Activated CD8-positive, alpha-beta memory T cell treated with anti-CD3 and anti-CD28 coated beads, Interleukin-2, amount 50 U/mL, for 24 hours (primary cell): ENCODE measurements around the gene PPP1R13L.
"Not testable (repeated sequence)": the region's sequence is repeated elsewhere in the genome, so short reads cannot be mapped to it uniquely, and the experiment has no call there.

ENCODE experiments used
- DNase-seq: peaks from one replicate; pipeline ENCODE4 v3.0.0-alpha.2; 2020; ENCODE audit errors: extremely low read depth

The PPP1R13L gene

DNA sequence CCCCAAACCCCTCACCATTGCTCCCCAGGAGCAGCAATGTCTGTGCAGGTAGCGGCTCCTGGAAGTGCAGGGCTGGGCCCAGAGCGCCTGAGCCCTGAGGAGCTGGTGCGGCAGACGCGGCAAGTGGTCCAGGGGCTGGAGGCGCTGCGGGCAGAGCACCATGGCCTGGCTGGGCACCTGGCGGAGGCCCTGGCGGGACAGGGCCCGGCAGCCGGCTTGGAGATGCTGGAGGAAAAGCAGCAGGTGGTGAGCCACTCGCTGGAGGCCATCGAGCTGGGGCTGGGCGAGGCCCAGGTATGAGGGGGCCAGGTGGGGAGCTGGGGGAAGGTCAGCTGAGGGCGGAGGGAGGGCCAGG, 59.4 kb downstream of the PPP1R13L start:
- DNase-seq = no peak

DNA sequence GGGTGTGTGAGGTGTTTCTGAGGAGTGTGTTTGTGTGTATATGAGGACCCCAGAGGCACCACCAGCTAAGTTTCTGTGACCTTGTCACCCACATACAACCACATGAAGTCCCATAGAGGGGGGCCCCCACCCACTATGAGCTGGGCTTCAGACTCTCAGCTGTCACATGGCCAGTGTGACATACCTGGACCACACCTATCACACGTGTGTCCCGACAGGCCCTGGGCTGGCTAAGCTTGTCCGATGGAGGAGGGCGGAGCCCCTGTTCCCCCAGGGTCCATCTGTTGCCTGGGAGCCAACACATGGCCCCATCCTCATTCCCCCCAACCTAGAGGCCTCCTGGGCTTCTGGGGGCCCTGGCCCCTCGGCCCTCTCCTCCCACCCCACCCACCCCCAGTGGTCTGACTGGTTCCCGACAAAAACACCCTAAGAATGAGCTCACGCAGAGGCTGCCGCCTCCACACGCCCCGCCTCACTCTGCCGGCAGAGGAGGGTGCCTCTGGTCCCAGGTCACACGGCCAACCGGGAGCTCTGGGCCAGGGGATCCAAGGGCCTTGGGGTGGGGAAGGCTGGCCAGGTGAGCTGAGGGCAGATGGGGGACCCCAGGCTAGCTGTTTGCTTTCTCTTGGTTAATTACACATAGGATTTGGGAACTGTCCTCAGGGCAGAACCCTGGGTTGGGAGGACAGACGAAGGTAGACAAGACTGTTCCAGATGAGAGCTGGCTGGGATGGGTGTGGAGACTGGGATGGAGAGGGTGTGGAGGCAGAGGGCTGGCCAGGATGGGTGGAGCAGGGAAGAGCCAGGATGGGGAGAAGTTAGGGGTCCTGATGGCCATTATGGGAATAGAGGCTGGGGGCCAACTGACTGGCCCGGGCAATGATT, 60.0 kb downstream of the PPP1R13L start:
- no peak for DNase-seq

DNA sequence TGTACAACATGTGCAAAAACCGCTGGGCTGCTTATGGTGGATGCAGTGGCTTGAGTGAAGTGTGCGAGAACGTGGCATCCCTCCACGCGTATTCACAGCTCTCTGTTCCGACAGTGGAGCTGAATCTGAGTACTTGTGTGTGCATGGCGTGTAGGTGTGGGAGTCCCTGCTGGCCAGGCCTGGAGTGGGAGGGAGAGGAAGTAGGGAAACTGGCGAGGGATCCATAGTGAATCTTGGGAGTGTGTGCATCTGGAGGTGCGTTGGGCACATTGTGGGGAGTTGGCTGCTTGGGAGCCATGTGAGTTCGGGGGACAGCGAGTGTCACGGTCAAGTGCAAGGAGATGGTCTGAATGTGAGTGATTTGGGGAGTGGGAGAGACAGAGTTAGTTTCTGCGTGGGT, 62.0 kb downstream of the PPP1R13L start:
- DNase-seq = no peak

DNA sequence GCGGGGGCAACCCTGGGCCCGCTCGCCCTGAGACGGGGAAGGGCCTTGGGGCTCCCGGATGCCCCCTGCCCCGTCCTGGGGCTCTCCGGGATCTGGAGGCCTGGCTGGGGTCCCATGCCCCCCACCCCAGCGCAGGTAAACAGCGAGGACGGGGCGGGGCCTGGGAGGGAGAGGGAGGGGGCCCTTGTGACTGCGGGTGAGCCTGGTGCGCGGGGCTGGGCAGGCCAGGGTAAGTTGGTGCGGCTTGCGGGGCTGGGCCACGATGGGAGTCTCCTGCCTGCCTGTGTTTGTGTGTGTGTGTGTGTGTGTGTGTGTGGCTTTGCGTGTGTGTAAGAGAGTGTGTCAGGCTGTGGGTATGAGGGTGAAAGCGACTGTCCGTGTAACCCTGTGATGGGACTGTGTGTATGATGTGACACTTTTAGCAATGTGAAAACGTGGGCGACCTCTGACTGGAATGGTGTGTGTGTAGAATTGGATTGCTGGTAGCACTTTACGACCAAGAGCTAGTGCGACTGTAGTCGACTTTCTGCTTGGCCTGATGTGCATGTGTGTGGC, 63.9 kb downstream of the PPP1R13L start:
- DNase-seq = no peak

DNA sequence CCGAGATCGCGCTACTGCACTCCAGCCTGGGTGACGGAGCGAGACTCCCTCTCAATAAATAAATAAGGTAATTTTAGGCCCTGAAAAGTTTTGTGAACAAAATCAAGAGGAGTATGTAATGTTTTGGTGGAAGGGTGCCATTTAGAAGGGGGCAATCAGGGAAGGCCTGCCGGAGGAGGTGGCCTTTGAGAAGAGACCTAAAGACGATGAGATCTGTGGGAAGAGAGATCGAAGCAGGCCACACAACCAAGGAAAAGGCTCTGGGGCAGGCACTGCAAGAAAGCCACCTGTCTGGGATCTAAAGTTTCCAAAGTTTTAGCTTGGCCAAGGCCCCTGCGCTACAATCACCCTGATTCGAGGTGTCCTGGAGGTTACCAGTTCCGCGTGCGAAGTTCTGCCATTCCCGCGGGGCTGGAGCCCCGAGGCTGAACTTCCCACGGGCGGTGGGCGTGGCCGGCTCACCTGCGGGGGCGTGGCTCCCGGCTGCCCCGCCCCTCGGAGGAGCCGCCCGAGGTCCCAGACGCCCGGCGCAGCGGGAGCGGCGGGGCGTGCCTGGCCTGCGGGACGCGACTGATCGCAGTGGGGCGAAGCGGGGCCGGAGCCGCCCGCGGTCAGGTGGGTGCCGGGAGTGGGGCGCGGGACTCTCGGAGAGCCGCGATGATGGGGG, 64.5 kb downstream of the PPP1R13L start, which contains the start of gene KLC3:
TSS of gene KLC3 (plus strand) at position 519 of the 667 bp plus-strand sequence. CDS start 4,792 bp downstream, outside the sequence.
- no peak for DNase-seq

DNA sequence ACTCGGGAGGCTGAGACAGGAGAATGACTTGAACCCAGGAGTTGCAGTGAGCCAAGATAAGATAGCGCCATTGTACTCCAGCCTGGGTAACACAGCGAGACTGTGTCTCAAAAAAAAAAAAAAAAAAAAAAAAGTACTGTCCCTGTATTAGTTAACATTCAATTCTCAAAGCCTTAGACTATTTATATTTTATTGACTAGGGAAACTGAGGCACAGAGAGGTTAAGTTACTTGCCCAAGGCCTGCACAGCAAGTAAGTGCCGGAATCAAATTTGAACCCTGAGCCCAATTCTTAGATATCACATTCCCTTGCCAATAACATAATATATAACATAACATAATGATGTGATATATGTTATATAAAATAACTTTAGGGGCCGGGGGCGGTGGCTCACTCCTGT, 65.2 kb downstream of the PPP1R13L start:
- DNase-seq = no peak

DNA sequence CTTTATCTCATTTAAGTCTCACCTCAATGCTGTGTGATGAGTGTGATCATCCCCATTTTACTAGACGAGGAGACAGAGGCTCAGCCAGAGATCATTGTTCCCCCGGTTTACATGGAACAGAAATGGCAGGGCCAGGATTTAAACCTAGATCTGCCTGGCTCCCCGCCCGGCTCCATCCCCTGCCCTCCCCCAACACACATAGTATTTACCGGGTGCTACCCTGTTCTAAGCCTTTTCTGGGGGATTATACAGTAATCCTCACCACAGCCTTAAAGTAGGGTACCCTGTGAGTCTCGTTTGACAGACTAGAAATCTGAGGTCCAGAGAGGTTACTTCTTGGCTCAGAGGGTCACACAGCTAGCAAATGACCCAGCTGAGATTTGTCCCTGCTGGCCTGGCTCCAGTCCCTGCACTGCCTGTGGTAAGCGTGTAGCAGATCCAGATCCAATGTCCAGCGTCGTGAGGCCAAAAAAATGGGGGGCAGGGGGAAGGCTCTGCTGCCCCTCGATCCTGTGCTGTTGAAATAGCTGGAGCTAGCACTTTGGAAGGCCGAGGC, 68.1 kb downstream of the PPP1R13L start:
- no peak for DNase-seq

DNA sequence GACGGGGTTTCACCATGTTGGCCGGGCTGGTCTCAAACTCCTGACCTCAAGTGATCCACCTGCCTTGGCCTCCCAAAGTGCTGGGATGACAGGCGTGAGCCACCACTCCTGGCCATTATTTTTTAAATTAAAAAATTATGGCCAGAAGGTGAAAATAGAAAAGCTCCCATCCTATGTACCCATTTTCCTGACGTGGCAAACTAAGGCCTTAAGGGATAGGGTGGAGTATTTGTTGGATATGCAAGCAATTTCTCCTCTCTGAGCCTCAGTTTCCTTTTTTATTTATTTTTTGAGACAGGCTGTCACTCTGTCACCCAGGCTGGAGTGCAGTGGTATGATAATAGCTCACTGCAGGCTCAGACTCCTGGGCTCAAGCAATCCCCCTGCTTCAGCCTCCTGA, 70.0 kb downstream of the PPP1R13L start:
- DNase-seq = not testable (repeated sequence)

DNA sequence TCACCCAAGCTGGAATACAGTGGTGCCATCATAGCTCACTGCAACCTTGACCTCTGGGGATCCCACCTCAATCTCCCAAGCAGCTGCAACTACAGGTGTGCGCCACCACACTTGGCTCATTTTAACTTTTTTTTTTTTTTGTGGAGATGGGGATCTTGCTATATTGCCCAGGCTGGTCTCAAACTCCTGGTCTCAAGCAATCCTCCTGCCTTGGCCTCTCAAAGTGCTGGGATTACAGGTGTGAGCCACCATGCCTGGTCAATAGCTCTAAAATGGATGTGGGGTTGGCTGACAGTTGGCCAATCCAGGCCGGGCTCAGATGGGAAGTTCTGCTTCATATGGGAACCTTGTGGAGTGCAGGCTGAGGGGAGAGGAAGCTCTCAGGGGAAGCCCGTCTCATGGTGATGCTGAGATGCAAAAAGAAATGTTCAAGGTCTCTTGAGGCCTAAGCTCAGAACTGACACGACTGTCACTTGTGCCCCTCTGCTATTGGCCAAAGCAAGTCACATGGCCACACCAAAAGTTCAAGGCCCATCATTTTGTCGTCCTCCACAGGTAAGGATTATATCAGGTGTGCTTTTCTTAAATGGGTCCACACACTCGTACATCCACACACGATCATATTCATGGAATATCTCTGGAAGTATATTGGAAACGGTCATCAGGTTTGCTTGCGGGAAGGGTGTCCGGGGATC, 71.1 kb downstream of the PPP1R13L start:
- DNase-seq = no peak

DNA sequence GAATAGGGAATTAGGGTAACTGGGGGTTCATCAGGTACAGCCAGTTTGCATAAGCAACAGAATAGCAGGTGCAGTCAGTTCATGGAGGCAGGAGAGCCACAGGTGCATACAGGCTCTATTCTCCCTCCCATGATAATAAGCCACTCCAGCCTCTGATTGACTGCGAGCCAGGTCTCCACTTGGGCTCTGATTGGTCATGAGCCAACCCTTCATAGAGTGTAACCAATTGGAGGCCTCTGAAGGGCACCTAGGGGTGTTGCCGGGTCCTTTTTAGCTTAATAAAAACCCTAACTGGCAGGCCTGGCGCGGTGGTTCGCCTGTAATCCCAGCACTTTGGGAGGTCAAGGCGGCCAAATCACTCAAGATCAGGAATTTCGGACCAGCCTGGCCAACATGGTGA, 73.5 kb downstream of the PPP1R13L start:
- DNase-seq = no peak
